GM18498 (cell line): ENCODE results near the gene VPS33A.
"Not testable (repeated sequence)": the region's sequence is repeated elsewhere in the genome, so short reads cannot be mapped to it uniquely, and the experiment has no call there.

ENCODE experiments used
- ATAC-seq: cut with Tn5 transposase; IDR thresholded peaks from one replicate; pipeline ENCODE4 v1.9.1; 2021; ENCODE audit warnings: mild to moderate bottlenecking, moderate library complexity; ENCODE audit not compliant: unreplicated experiment

Gene VPS33A

GRCh38 chr12:122266230-122266901 is at the start of gene VPS33A:
Gene VPS33A, minus strand, starts transcription at chr12:122266494. Its CDS starts 86 bp downstream, at chr12:122266408.
- ATAC-seq: peak; percentile 92

- no peak for ATAC-seq
Observed at GRCh38 chr12:122312926-122313325, 46.6 kb upstream of the VPS33A start.

- no peak for ATAC-seq
Observed at GRCh38 chr12:122311696-122312095, 45.4 kb upstream of the VPS33A start.

- no peak for ATAC-seq
Observed at GRCh38 chr12:122310626-122311333, 44.5 kb upstream of the VPS33A start.

GRCh38 chr12:122309564-122310121 is 43.3 kb upstream of the VPS33A start:
- ATAC-seq: no peak

GRCh38 chr12:122308811-122309210 is 42.5 kb upstream of the VPS33A start:
- ATAC-seq: no peak

GRCh38 chr12:122306407-122306806 is 40.1 kb upstream of the VPS33A start:
- ATAC-seq: no peak

- no peak for ATAC-seq
Observed at GRCh38 chr12:122304924-122305323, 38.6 kb upstream of the VPS33A start.

GRCh38 chr12:122303068-122303467 is 36.8 kb upstream of the VPS33A start:
- ATAC-seq: no peak

- no peak for ATAC-seq
Observed at GRCh38 chr12:122298071-122298748, 31.9 kb upstream of the VPS33A start.

GRCh38 chr12:122297494-122297893 is 31.2 kb upstream of the VPS33A start:
- no peak for ATAC-seq

- ATAC-seq: no peak
Observed at GRCh38 chr12:122295877-122296276, 29.6 kb upstream of the VPS33A start.

- peak; percentile 70 for ATAC-seq
Observed at GRCh38 chr12:122293081-122293480, 26.8 kb upstream of the VPS33A start.

GRCh38 chr12:122291431-122291830 is 25.1 kb upstream of the VPS33A start:
- no peak for ATAC-seq

GRCh38 chr12:122283680-122284079 is 17.4 kb upstream of the VPS33A start:
- ATAC-seq: no peak

GRCh38 chr12:122282061-122282460 is 15.8 kb upstream of the VPS33A start:
- ATAC-seq: no peak

- no peak for ATAC-seq
Observed at GRCh38 chr12:122276242-122276641, 9.9 kb upstream of the VPS33A start.

GRCh38 chr12:122275459-122275858 is 9.2 kb upstream of the VPS33A start:
- ATAC-seq: no peak

GRCh38 chr12:122265886-122266229 is 436 bp downstream of the VPS33A start:
- ATAC-seq: peak; percentile 42

GRCh38 chr12:122265476-122265875 is 818 bp downstream of the VPS33A start:
- no peak for ATAC-seq

GRCh38 chr12:122260735-122261134 is 5.6 kb downstream of the VPS33A start:
- not testable (repeated sequence) for ATAC-seq

GRCh38 chr12:122258939-122259338 is 7.4 kb downstream of the VPS33A start:
- ATAC-seq: not testable (repeated sequence)
